Lung (tissue), 12 donors: ENCODE data around the gene CLDN1. TPM values are rescaled to one million over a fixed set of nuclear protein-coding genes. Genes with fewer than 3 reads are reported as not detected.

Source experiments
- ATAC-seq: fragments of 200-7000 bp; cut with Tn5 transposase; one replicate; pipeline ENCODE4 v1.9.1; 2020; ENCODE audit warnings: moderate number of reproducible peaks; ENCODE audit not compliant: insufficient read depth, low FRiP score
- DNase-seq, 3 donors: peaks; one replicate each; pipeline ENCODE4 v3.0.0-alpha.2; 2013 to 2017
- H3K27ac ChIP-seq, 2 donors: one replicate each; pipeline ENCODE4 v1.5.1; 2013; ENCODE audit warnings: mild to moderate bottlenecking in 2 of 2, moderate library complexity in 2 of 2, control low read depth in 1 of 2, inconsistent platforms in 1 of 2, low read depth in 1 of 2, low read length in 1 of 2
- H3K27me3 ChIP-seq, 3 donors: one replicate each; pipeline ENCODE4 v1.5.1; 2013; ENCODE audit warnings: low read length in 2 of 3; ENCODE audit not compliant: control insufficient read depth in 3 of 3, insufficient read depth in 3 of 3
- H3K36me3 ChIP-seq, 4 donors: one replicate each; pipeline ENCODE4 v1.5.1; 2013; ENCODE audit warnings: low read length in 4 of 4, mild to moderate bottlenecking in 1 of 4, moderate library complexity in 1 of 4; ENCODE audit not compliant: control insufficient read depth in 4 of 4, insufficient read depth in 4 of 4
- H3K4me1 ChIP-seq, 5 donors: one replicate each; pipeline ENCODE4 v1.5.1; 2013; ENCODE audit warnings: low read length in 5 of 5, mild to moderate bottlenecking in 2 of 5, moderate library complexity in 1 of 5; ENCODE audit not compliant: control insufficient read depth in 5 of 5, insufficient read depth in 5 of 5
- H3K4me3 ChIP-seq: one replicate; pipeline ENCODE4 v1.5.1; 2013; ENCODE audit warnings: mild to moderate bottlenecking, control low read depth, moderate library complexity
- H3K9ac ChIP-seq, 2 donors: one replicate each; pipeline ENCODE4 v1.5.1; 2013; ENCODE audit warnings: low read length in 2 of 2, control low read depth in 1 of 2; ENCODE audit not compliant: insufficient read depth in 1 of 2
- H3K9me3 ChIP-seq, 4 donors: one replicate each; pipeline ENCODE4 v1.5.1; 2013; ENCODE audit warnings: low read length in 3 of 4, mild to moderate bottlenecking in 1 of 4, moderate library complexity in 1 of 4; ENCODE audit not compliant: control insufficient read depth in 4 of 4, insufficient read depth in 3 of 4
- CTCF ChIP-seq: IDR thresholded peaks from 2 replicates; pipeline ENCODE4 v1.5.1; 2012; ENCODE audit warnings: mild to moderate bottlenecking; ENCODE audit errors: control extremely low read depth, extremely low read depth
- WGBS, 2 donors: extraction: QIAGEN DNeasy Blood & Tissue Kit; methylation state at CpG; one replicate each; pipeline ENCODE4 v1.1.7; 2013; 5-methylcytosine and 5-hydroxymethylcytosine counted together
- polyA plus RNA-seq, 2 donors: library from polyadenylated mRNA; stranded (reverse); fragments of 200-250 nt; gene quantifications; one replicate each; pipeline ENCODE4 v1.2.1, GENCODE V29; 2013
- total RNA-seq, 2 donors: library from RNA; depleted of rRNA in 1 of 2; stranded (reverse); fragments of >200 nt in 1 of 2; gene quantifications; one replicate each; pipeline ENCODE4 v1.2.1, GENCODE V29; 2014 to 2021
- donor health status: control.
- donor health status: control.
- donor health status: Bipolar disorder and iron deficiency.
- donor health status: healthy.
- donor health status: DM: yes; HTN: yes; CAD: no.

CLDN1 gene
- total and polyA plus RNA-seq, 4 donors, result 7.1 to 29.8 (median 13.4) TPM

DNA sequence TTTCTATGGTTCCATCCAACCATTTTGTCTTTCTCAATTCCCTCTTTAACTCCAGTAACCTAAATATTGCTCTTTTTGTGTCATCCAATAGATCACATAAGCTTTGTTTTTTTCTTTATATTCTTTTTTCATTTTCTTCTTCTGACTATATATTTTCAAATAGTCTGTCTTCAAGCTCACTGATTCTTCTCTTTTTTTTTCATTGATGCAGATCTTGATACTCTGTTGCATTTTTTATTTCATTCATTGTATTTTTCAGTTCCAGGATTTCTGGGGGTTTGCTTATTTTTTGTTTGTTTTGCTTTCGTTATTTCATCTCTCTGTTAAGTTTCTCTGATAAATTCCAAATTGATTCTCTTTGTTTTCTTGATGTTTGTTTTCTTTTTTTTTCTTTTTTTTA is 36.2 kb downstream of the CLDN1 start:
- WGBS, 2 donors, result 89 to 92% methylated on average over 1 of the region's 1 CpG
- ATAC-seq (no peak), DNase-seq (no peak)
- Histone ChIP-seq H3K4me3 (no peak overlapping the region), H3K27ac (no peak overlapping the region), H3K4me1 (peaks cover 0 to 4% (median 0%) of the 10 kb centered on the region in 5 donors), H3K9me3 (peaks cover 0 to 4% (median 3%) of the 10 kb centered on the region in 4 donors), H3K9ac (no peak overlapping the region), H3K27me3 (no peaks in the 10 kb centered on the region), H3K36me3 (no peaks in the 10 kb centered on the region)
- TF ChIP-seq CTCF, result no peak

DNA sequence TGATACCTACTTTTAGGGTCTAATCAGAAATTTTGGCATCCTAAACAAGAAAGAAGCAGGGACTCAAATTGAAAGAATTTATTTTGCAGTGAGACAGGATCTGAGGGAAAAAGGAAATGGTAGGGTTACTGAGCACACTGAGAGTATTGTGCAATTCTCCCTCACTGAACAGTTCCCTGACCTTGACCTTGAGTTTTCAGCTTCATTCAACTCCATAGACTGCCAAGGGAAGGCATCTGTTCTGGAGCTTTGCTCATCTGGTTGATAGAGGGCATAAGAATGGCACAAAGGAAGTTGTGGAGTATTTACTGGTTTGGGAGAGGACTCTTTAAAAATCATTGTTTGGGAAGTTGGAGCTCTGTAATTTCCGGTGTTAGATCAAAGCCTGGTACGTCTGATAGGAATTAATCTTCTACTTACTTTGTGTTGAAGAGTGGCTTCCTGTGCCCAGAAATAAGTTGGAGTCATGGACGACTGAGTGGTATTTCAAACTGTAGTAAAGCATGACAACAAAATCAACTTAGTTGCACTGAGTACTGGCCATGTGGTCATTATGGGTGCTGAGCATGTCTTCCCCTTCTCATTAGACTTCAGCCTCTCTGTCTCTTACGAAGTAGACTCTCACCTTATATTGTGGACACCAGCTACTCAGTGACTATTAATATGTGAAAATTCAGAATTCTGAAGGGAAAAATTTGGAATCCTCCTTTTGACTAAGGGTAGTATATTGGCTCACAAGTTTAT is 40.8 kb downstream of the CLDN1 start:
- Histone ChIP-seq H3K36me3 (no peaks in the 10 kb centered on the region), H3K4me3 (no peak overlapping the region), H3K9ac (no peak overlapping the region), H3K9me3 (peaks cover 0 to 3% (median 0%) of the 10 kb centered on the region in 4 donors), H3K27me3 (no peaks in the 10 kb centered on the region), H3K4me1 (peaks cover 0 to 4% (median 0%) of the 10 kb centered on the region in 5 donors), H3K27ac (no peak overlapping the region)
- DNase-seq, result peak in 2 of 3 donors; percentile 38 to 55
- TF ChIP-seq CTCF, result no peak
- ATAC-seq, result no peak
- WGBS, 2 donors, result 40 to 63% methylated on average over 4 of the region's 4 CpGs

DNA sequence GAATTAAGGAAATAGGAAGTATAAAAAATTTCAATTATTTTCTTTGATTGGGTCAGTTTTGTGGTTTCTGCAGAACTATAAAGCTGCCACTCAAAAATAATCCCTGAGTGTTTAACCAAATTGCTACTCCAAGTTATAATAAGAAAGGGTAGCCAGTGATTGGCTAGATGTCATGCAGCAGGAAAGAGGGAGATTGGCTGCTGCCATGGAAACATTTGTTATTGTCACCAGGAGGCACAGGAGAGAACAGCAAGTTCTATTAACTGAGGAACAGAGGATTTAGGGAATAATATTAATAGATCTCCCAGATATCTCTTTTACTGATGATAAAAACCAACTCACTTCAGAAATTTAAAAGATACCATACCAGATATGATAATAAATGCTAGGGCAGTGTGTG is 42.6 kb downstream of the CLDN1 start:
- TF ChIP-seq CTCF, result no peak
- no peaks in the 10 kb centered on the region for H3K36me3 ChIP-seq
- H3K27me3 ChIP-seq, result no peaks in the 10 kb centered on the region
- ATAC-seq, result no peak
- DNase-seq, result no peak
- peaks cover 0 to 4% (median 0%) of the 10 kb centered on the region in 5 donors for H3K4me1 ChIP-seq
- H3K27ac ChIP-seq, result no peak overlapping the region
- H3K9me3 ChIP-seq, result no peaks in the 10 kb centered on the region
- H3K9ac ChIP-seq, result no peak overlapping the region
- no peak overlapping the region for H3K4me3 ChIP-seq

- H3K27me3 ChIP-seq, result no peaks in the 10 kb centered on the region
- no peaks in the 10 kb centered on the region for H3K36me3 ChIP-seq
- H3K4me1 ChIP-seq, result no peaks in the 10 kb centered on the region
- no peak overlapping the region for H3K4me3 ChIP-seq
- WGBS, 2 donors, result 29 to 40% methylated on average over 2 of the region's 2 CpGs
- no peak for TF ChIP-seq CTCF
- DNase-seq, result no peak
- H3K9me3 ChIP-seq, result no peaks in the 10 kb centered on the region
- H3K27ac ChIP-seq, result no peak overlapping the region
- no peak overlapping the region for H3K9ac ChIP-seq
- ATAC-seq, result no peak
Observed at GRCh38 chr3:190272747-190273146, 49.5 kb downstream of the CLDN1 start.
